Measurements from ENCODE around the gene FMO2.

- TF ChIP-seq CTBP2 (IDR thresholded peaks at IDR 0.05; ENCODE audit: borderline replicate concordance, insufficient read depth, insufficient read length, low read length) (no peak), GABPA (IDR thresholded peaks at IDR 0.05; ENCODE audit: borderline replicate concordance, insufficient read depth, low read length) (no peak), TCF12 (IDR thresholded peaks at IDR 0.05; ENCODE audit: low read depth, low read length) (no peak), CTCF (IDR thresholded peaks at IDR 0.05; ENCODE audit: control extremely low read depth in 1 of 3, insufficient read depth in 1 of 3, low read depth in 1 of 3, low read length in 3 of 3) (no peak), TEAD4 (IDR thresholded peaks at IDR 0.05; ENCODE audit: low read depth, low read length) (no peak), EP300 (IDR thresholded peaks at IDR 0.05; ENCODE audit: borderline replicate concordance in 1 of 2, low read depth in 2 of 2, low read length in 2 of 2) (no peak)
Observed at GRCh38 chr1:171191992-171192391, 6.9 kb downstream of the FMO2 start.

Measured in H1 (cell line).